Measurements from ENCODE around the gene GLDC. TPM values are rescaled to one million over a fixed set of nuclear protein-coding genes. Genes with fewer than 3 reads are reported as not detected.
A peak's percentile ranks its signal among the peaks of the same experiment; 100 is the strongest.
"Not testable (repeated sequence)": the region's sequence is repeated elsewhere in the genome, so short reads cannot be mapped to it uniquely, and the experiment has no call there.

GLDC gene
- polyA plus RNA-seq, 1 donor: 1.3 TPM

- DNase-seq: no peak
These were observed 81.2 kb downstream of the GLDC start for GRCh38 chr9:6564360-6564759.

DNA sequence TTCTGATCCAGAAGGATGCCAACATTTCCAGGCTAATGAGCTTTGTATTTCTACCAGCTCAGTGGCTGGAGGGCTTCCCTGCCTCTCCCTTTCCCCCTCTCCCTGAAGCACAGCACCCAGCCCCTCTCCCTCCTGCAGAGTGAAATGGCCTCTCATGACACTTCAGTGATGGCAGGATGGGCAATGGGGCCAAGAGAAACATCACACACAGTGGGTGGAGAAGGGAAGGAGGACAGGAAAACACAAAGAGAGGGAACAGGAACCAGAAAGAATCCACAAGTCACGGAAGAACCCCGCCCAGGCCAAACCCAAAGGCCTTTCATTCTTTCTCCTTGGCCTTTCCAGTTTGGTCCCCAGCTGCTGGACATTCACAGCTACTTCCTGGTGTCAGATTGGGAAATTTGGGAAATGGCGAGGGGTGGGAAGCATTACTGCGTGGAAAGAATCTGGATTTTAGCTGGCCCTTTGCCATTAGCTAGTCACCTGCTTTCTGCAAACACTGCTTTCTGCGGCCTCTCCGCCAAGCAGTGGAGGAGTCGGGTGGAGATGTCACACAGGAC lies 82.6 kb downstream of the GLDC start:
- no peak for DNase-seq

- no peak for DNase-seq
These were observed 83.3 kb downstream of the GLDC start for GRCh38 chr9:6562201-6562600.

GRCh38 chr9:6557883-6558616 lies 87.5 kb downstream of the GLDC start:
- no peak for DNase-seq

DNA sequence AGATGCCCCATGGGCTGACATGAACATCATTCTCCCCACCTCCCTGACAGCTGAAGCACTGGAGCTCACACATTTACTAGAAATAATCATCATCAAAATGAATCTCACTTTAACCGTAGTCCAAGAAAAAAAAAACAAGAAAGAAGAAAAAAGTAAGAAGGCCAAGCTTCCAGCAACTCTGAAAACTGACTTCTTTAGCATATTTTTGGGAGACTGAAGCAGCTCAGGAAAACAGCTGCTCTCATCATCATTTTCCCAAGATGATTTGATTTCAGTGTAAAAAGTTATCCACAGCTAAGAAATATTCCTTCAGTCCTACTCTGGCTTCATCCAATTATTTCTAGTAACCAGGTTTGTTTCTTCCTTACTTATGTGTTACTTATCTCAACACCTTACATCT lies 91.7 kb downstream of the GLDC start:
- peak; percentile 38 for DNase-seq

DNA sequence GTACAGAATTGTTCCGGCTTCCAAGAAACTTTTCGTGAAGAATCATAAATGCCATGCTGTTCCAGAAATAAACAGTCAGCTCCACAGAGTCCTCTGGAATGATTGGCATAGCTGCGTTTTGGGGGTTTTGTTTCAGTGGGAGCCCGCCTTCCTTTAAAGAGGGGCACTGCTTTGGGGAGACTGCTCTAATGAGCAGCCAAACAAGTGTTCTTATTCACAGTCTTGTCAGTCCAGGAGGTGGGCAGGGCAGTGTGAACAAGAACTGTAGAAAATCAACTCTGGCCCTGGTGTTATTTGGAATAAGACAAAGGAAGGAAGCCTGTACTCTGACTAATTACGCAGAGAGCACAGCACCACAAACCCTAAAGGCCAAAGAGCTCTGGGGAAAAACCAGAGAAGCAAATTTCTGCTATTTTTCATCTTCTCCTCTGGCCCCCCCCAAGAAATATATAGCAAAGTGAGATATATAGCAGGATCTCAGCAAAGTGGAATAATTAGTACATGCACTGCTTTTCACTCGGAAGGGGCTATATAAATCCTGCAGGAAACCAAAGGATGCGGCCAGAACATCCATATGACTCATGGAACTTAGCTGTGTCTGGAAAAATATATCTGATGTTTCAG lies 92.9 kb downstream of the GLDC start:
- DNase-seq: peak; percentile 29

GRCh38 chr9:6552033-6552432 lies 93.5 kb downstream of the GLDC start:
- no peak for DNase-seq

DNA sequence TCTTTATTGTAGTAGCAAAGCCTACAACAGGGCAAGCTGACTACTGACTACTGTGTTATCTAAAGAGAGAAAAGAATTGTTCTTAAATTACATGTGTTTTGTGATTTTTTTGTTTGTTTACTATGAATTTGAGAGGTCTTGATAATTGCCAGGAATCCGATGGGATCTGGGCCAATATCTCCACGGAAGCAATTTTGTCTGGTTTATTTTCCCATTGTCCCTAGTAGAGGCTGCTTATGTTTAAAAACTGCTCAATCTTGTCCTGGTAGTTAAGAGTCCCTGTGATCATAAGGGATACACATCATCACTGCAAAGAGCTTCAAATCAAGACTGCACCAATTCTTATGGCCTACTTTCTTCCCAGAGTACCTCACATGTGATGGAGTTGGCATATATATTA lies 94.4 kb downstream of the GLDC start:
- DNase-seq: no peak

DNA sequence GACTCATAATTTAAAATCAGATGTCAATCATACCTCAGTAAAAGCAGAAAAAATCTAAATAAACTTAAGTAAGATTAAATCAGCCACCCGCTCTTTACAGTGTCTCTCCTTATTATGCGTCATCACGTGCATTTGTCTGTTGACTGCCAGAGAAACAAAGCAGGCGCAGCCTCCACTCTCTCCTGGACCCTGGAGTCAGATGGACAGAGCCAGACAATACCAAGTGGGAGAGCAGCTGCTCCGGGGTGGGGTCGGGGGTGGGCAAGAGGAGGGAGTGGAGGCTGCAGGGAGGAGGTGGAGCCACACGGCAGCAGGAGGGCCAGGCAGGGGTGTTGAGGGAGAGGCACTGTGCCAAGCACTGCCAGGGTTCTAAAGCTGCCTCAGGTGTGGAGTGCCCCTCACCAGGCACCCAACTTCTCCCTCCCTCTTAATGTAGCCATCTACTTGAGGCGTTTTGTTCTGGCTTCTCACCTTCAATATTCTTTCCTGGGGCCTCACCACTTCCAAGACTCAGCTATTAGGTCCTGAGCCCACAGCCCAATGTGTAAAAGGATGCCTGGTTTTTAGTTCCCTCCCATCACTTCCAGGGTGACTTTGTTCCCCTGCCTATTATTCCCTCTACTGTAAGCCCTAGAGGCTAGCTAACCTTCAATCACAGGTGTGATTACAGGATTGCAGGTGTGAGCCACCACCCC lies 96.3 kb downstream of the GLDC start:
- no peak for DNase-seq

GRCh38 chr9:6545017-6545691 lies 100.4 kb downstream of the GLDC start:
- no peak for DNase-seq

DNA sequence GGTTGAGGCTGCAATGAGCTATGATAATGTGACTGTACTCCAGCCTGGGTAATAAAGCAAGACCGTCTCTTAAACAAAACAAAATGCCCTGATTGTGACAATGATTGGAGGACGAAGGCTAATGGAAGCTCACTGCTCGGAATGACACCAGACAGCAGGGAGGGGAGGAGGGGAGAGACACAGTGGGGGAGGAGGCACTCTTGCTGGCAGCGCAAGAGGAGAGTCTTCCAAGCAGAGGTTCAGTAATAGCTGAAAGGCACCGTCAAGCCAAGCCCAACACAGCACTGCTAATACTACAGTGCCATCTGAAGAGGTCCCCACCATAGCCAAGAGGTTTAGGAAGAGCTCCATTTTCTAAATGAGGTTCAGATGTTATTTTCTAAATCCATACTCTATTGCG lies 102.3 kb downstream of the GLDC start:
- DNase-seq: no peak

DNA sequence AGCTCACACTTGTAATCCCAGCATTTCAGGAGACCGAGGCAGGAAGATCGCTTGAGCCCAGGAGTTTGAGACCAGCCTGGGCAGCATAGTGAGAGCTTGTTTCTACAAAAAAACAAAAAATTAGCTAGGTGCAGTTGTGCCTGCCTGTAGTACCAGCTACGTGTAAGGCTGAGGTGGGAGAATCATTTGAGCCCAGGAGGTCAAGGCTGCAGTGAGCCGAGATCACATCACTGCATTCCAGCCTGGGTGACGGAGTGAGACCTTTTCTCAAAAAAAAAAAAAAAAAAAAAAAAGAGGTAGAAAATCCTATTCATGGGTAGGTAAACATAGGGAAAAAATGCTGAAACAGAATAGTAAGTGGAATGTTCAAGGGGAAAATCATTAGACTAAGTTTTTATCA lies 102.9 kb downstream of the GLDC start:
- DNase-seq: not testable (repeated sequence)

- DNase-seq: no peak
These were observed 106.9 kb downstream of the GLDC start for GRCh38 chr9:6538666-6539071.

GRCh38 chr9:6535594-6535993 lies 109.9 kb downstream of the GLDC start:
- DNase-seq: no peak

DNA sequence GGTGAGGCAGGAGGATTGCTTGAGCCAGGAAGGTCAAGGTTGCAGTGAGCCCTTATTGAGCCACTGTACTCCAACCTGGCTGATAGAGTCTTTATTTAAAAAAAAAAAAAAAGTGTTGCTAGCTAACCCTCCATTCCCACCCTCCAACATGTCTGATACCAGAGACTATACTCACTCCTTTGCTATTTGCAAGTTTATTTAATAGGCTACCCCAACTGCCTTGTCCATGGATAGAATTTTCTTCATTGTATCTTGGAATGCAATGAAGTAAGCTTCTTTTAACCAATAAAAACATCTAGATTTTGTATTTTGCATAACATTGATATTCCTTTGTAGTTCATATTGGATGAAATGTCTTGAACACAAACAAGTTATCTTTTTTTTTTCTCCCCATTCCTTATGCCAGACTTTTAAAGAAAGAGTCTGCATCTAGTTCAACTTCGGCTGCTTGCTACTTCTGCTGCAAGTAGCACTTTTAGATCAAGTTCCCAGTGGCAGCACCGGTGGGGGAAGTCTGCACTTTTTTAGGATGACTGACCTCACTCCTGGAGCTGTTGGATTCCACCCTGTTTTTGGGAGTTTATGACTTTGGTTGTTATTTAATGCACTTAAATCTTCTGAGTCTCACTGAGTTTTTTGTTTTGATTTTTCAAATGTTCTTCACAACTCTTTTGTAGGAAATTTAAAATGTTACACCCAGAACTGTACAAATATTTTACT lies 120.0 kb downstream of the GLDC start:
- DNase-seq: no peak

DNA sequence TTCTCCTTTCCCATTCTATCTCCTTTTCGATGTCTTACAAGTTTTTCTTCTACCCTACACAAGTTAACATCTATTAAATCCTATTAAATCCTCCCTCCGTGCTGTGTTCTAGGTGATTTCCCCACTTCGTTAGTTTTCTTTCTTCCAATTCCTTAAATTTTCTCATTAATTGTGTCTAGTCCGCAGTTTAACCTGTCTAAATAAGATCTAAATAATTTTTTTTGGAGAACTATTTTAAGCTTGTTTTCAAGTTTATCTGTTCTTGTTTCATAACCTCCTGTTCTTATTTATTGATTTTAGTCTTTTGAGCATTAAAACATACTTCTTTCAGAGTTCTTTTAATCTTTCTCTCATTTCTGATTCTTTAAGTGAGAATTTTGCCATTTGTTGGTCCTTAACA lies 123.3 kb downstream of the GLDC start:
- DNase-seq: no peak

DNA sequence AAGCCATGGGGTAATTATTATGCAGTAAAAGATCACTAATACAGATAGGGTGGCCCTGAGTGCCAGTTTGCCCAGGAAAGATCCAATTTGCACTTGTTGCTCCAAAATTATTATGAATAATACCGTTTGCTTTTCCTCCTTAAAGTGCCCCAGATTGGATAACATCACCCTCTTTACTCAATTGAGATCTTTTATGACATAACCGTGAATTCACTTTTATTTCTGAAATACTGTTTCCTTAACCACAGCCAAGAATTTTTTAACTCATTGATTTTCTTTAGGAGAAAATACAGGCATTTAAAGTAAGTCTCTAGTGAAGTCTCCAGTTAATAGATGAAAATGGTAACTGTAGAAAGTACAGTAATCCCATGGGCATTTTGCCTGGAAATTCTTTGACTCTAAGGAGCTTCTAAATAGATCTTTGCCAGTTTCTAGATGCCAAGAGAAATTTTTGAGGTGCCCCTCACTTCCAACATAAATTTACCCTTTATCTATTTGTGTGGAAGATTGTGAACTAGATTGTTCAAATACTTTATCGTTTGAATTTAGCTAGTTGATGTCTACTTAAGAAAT lies 133.4 kb downstream of the GLDC start:
- DNase-seq: no peak

- no peak for DNase-seq
These were observed 139.0 kb downstream of the GLDC start for GRCh38 chr9:6506571-6506970.

GRCh38 chr9:6502399-6502798 lies 143.1 kb downstream of the GLDC start:
- no peak for DNase-seq

DNA sequence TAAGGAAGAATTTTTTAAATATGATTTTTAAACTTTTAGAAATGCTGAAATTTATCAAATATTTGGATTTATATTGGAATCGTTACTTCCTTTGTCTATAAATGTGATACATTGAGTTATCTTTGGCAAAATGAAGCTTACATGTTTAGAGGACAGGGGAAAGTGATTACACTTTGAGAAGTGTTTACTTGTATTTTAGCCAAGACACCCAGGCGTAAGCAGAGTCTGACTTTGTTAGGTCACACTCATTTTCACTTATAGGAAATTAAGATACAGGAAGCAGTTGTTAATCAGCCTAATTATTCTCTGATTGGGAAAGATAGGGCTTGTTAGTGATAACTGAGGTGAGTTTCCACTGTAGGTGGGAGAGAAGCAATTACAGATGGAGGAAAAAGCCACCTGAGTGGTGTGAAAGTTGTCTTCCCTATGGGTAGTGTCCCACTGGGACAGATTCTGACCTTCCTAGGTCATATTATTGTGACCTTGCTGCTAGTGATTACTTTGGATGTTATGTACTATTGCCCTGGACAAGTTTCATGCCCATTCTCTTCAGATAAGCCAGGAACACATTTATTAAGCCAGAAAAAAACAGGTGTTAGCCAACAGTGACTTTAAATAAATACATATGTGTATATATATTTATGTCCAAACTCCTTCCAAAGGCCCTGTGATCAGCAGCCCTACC lies 143.9 kb downstream of the GLDC start:
- DNase-seq: no peak

DNA sequence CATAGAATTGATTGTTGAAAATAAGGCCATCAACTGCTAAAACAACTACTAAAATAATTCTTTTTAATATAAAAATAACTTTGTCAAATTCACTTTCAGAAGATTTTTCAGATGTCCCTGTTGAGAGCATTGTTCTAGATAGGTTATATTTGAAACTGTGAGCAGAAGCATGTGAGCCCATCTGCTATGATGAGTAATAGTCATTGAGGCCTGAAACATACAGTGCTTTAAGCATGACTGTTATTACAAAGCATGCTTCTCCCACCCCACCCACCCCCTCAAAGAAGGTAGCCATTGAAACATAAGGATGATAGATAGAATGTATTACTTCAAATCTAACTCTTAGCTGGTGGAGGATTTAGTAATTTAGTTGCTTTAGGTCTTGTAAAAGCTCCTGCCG lies 146.5 kb downstream of the GLDC start:
- DNase-seq: no peak

Measured in hindlimb muscle (tissue), 1 donor.